ENCODE data around the gene CBR1.

- TF ChIP-seq CTCF (conservative IDR thresholded peaks at IDR 0.05 in 1 of 2, IDR thresholded peaks at IDR 0.05 in 1 of 2; ENCODE audit: extremely low read depth in 1 of 2, insufficient read depth in 1 of 2, low read depth in 1 of 2, low read length in 2 of 2) (no peak), EZH2 (IDR thresholded peaks at IDR 0.05; ENCODE audit: borderline replicate concordance, low read length) (no peak)
Measured at GRCh38 chr21:36097427-36098181, 27.8 kb downstream of the CBR1 start.
